Gastroesophageal sphincter (tissue), 4 donors: ENCODE measurements around the gene ARHGEF10L. TPM values are rescaled to one million over a fixed set of nuclear protein-coding genes. Genes with fewer than 3 reads are reported as not detected.

Experiments
- ATAC-seq: fragments of 150-250 bp; one replicate; pipeline ENCODE4 v1.9.1; 2016; ENCODE audit warnings: mild to moderate bottlenecking, moderate library complexity
- H3K27ac ChIP-seq, 4 donors: fragments of 200-600 bp; sonication (generic) in 3 of 4; 1 replicate in 3 of 4; 2 replicates in 1 of 4; pipeline ENCODE4 v1.5.1; 2016 to 2019
- H3K27me3 ChIP-seq: fragments of 200-600 bp; sonication (generic); one replicate; pipeline ENCODE4 v1.5.1; 2019
- H3K36me3 ChIP-seq, 2 donors: fragments of 200-600 bp; sonication (generic); one replicate each; pipeline ENCODE4 v1.5.1; 2019; ENCODE audit warnings: control low read depth in 1 of 2
- H3K4me1 ChIP-seq, 3 donors: fragments of 200-600 bp; sonication (generic); 1 replicate in 2 of 3; 2 replicates in 1 of 3; pipeline ENCODE4 v1.5.1; 2016 to 2019; ENCODE audit warnings: control low read depth in 2 of 3
- H3K4me3 ChIP-seq, 2 donors: fragments of 200-600 bp; sonication (generic); one replicate each; pipeline ENCODE4 v1.5.1; 2019; ENCODE audit warnings: mild to moderate bottlenecking in 1 of 2, moderate library complexity in 1 of 2
- H3K9me3 ChIP-seq, 3 donors: fragments of 200-600 bp; sonication (generic); one replicate each; pipeline ENCODE4 v1.5.1; 2017 to 2019; ENCODE audit warnings: control low read depth in 2 of 3
- CTCF ChIP-seq, 4 experiments: fragments of 200-600 bp in 2 of 4; fragments of 450-650 bp in 2 of 4; sonication (generic) in 1 of 4; IDR thresholded peaks; one replicate each; pipeline ENCODE4 v1.5.1; 2017 to 2019; ENCODE audit warnings: antibody characterized with exemption in 4 of 4, mild to moderate bottlenecking in 2 of 4, moderate library complexity in 2 of 4
- EP300 ChIP-seq: sonication (generic); formaldehyde crosslinking; IDR thresholded peaks from one replicate; pipeline ENCODE4 v1.6.1; 2017; ENCODE audit warnings: antibody characterized with exemption, mild to moderate bottlenecking
- POLR2A ChIP-seq, 2 donors: fragments of 450-650 bp; IDR thresholded peaks; one replicate each; pipeline ENCODE4 v1.6.1; 2017; ENCODE audit warnings: antibody characterized with exemption in 2 of 2, mild to moderate bottlenecking in 2 of 2, moderate library complexity in 1 of 2
- POLR2AphosphoS5 ChIP-seq: sonication (generic); formaldehyde crosslinking; IDR thresholded peaks from one replicate; pipeline ENCODE4 v1.6.1; 2017; ENCODE audit warnings: antibody characterized with exemption
- WGBS, 2 donors: methylation state at CpG; one replicate each; pipeline ENCODE4 v1.1.5; 2018; ENCODE audit warnings: low coverage in 1 of 2; 5-methylcytosine and 5-hydroxymethylcytosine counted together
- total RNA-seq, 4 donors: library from RNA; depleted of rRNA; stranded (reverse); fragments of >200 nt; gene quantifications; one replicate each; pipeline ENCODE4 v1.1.0, GENCODE V29; 2016

The ARHGEF10L gene
- total RNA-seq, 4 donors from 2014 or later, result 50.9 to 97.0 (median 80.3) TPM

GRCh38 chr1:17709981-17710380, 170.5 kb downstream of the ARHGEF10L start:
- ATAC-seq, result no peak
- TF ChIP-seq POLR2A (IDR thresholded peaks at IDR 0.05) (no peak), EP300 (no peak), POLR2AphosphoS5 (no peak), CTCF (IDR thresholded peaks at IDR 0.05) (no peak)
- H3K9me3 ChIP-seq, result peaks cover 0 to 15% (median 0%) of the 10 kb centered on the region in 3 donors
- H3K36me3 ChIP-seq, result no peaks in the 10 kb centered on the region
- H3K4me1 ChIP-seq, result no peaks in the 10 kb centered on the region
- no peaks in the 10 kb centered on the region for H3K27me3 ChIP-seq
- no peak overlapping the region for H3K27ac ChIP-seq
- WGBS, 2 donors, result 81 to 88% methylated on average over 3 of the region's 3 CpGs
- H3K4me3 ChIP-seq, result no peak overlapping the region

- 89% methylated on average over 3 of the region's 4 CpGs; no CpG with 5 or more reads in 1 of the 2 donors for whole genome bisulfite sequencing, 2 donors
- Histone ChIP-seq H3K4me1 (no peaks in the 10 kb centered on the region), H3K27me3 (no peaks in the 10 kb centered on the region), H3K27ac (no peak overlapping the region), H3K9me3 (peaks cover 0 to 15% (median 0%) of the 10 kb centered on the region in 3 donors), H3K4me3 (no peak overlapping the region), H3K36me3 (no peaks in the 10 kb centered on the region)
- ATAC-seq, result no peak
- TF ChIP-seq POLR2AphosphoS5, result no peak
- TF ChIP-seq EP300, result no peak
- TF ChIP-seq CTCF (IDR thresholded peaks at IDR 0.05), result no peak
- no peak for TF ChIP-seq POLR2A (IDR thresholded peaks at IDR 0.05)
These were observed 171.5 kb downstream of the ARHGEF10L start for GRCh38 chr1:17710889-17711576.

- TF ChIP-seq CTCF (IDR thresholded peaks at IDR 0.05) (no peak), POLR2AphosphoS5 (no peak), POLR2A (IDR thresholded peaks at IDR 0.05) (no peak), EP300 (no peak)
- no peak for ATAC-seq
- H3K27me3 ChIP-seq, result no peaks in the 10 kb centered on the region
- H3K4me1 ChIP-seq, result no peaks in the 10 kb centered on the region
- H3K4me3 ChIP-seq, result no peak overlapping the region
- no peak overlapping the region for H3K27ac ChIP-seq
- H3K9me3 ChIP-seq, result peaks cover 0 to 15% (median 0%) of the 10 kb centered on the region in 3 donors
- no peaks in the 10 kb centered on the region for H3K36me3 ChIP-seq
These were observed 172.0 kb downstream of the ARHGEF10L start for GRCh38 chr1:17711577-17711910.

- H3K9me3 ChIP-seq, result peaks cover 0 to 15% (median 0%) of the 10 kb centered on the region in 3 donors
- ATAC-seq, result no peak
- 71 to 82% methylated on average over 5 of the region's 5 CpGs for WGBS, 2 donors
- TF ChIP-seq EP300 (no peak), POLR2A (IDR thresholded peaks at IDR 0.05) (no peak), POLR2AphosphoS5 (no peak), CTCF (IDR thresholded peaks at IDR 0.05) (no peak)
- H3K27me3 ChIP-seq, result no peaks in the 10 kb centered on the region
- H3K4me1 ChIP-seq, result no peaks in the 10 kb centered on the region
- no peak overlapping the region for H3K4me3 ChIP-seq
- H3K36me3 ChIP-seq, result no peaks in the 10 kb centered on the region
- no peak overlapping the region for H3K27ac ChIP-seq
These were observed 172.4 kb downstream of the ARHGEF10L start for GRCh38 chr1:17711941-17712340.

GRCh38 chr1:17713993-17714392, 174.5 kb downstream of the ARHGEF10L start:
- Histone ChIP-seq H3K27ac (no peak overlapping the region), H3K4me3 (no peak overlapping the region), H3K27me3 (peaks cover 12% of the 10 kb centered on the region), H3K4me1 (no peaks in the 10 kb centered on the region), H3K36me3 (no peaks in the 10 kb centered on the region), H3K9me3 (peaks cover 0 to 15% (median 0%) of the 10 kb centered on the region in 3 donors)
- WGBS, 2 donors, result no CpG with 5 or more reads among the region's 5 CpGs
- TF ChIP-seq POLR2AphosphoS5, result no peak
- TF ChIP-seq POLR2A (IDR thresholded peaks at IDR 0.05), result no peak
- no peak for TF ChIP-seq EP300
- no peak for TF ChIP-seq CTCF (IDR thresholded peaks at IDR 0.05)
- no peak for ATAC-seq
